HG02798 (cell line): ENCODE measurements around the gene CORO2A.
"Not testable (repeated sequence)": the region's sequence is repeated elsewhere in the genome, so short reads cannot be mapped to it uniquely, and the experiment has no call there.

Experiments used
- ATAC-seq: cut with Tn5 transposase; IDR thresholded peaks from one replicate; pipeline ENCODE4 v1.9.1; 2021; ENCODE audit warnings: mild to moderate bottlenecking; ENCODE audit not compliant: unreplicated experiment, poor library complexity

The CORO2A gene

GRCh38 chr9:98124091-98124490 lies 68.3 kb downstream of the CORO2A start:
- not testable (repeated sequence) for ATAC-seq

- no peak for ATAC-seq
Observed at GRCh38 chr9:98121058-98121457, 71.4 kb downstream of the CORO2A start.

- no peak for ATAC-seq
Observed at GRCh38 chr9:98120476-98120875, 72.0 kb downstream of the CORO2A start.

- ATAC-seq = peak; percentile 65
Observed at GRCh38 chr9:98118640-98119601, 73.5 kb downstream of the CORO2A start, which contains the start of gene TRIM14. Gene TRIM14 (minus strand): TSS chr9:98119222. CDS start chr9:98119188, 34 bp downstream.

- ATAC-seq = peak; percentile 53
Observed at GRCh38 chr9:98117984-98118639, 74.3 kb downstream of the CORO2A start.

GRCh38 chr9:98117097-98117496 lies 75.3 kb downstream of the CORO2A start:
- not testable (repeated sequence) for ATAC-seq

GRCh38 chr9:98109052-98109451 lies 83.4 kb downstream of the CORO2A start:
- no peak for ATAC-seq

GRCh38 chr9:98108531-98109031 lies 83.9 kb downstream of the CORO2A start:
- peak; percentile 77 for ATAC-seq

GRCh38 chr9:98107926-98108325 lies 84.5 kb downstream of the CORO2A start:
- ATAC-seq = peak; percentile 21

- no peak for ATAC-seq
Observed at GRCh38 chr9:98105006-98105405, 87.4 kb downstream of the CORO2A start.

- ATAC-seq = no peak
Observed at GRCh38 chr9:98104445-98104881, 88.0 kb downstream of the CORO2A start.

GRCh38 chr9:98101868-98102273 lies 90.6 kb downstream of the CORO2A start:
- ATAC-seq = peak; percentile 98

- no peak for ATAC-seq
Observed at GRCh38 chr9:98101416-98101815, 91.0 kb downstream of the CORO2A start.

GRCh38 chr9:98100456-98100855 lies 92.0 kb downstream of the CORO2A start:
- no peak for ATAC-seq

- no peak for ATAC-seq
Observed at GRCh38 chr9:98099898-98100297, 92.5 kb downstream of the CORO2A start.

- no peak for ATAC-seq
Observed at GRCh38 chr9:98099346-98099745, 93.1 kb downstream of the CORO2A start.

GRCh38 chr9:98097836-98098235 lies 94.6 kb downstream of the CORO2A start:
- no peak for ATAC-seq

- no peak for ATAC-seq
Observed at GRCh38 chr9:98096091-98096490, 96.3 kb downstream of the CORO2A start.

GRCh38 chr9:98095401-98095800 lies 97.0 kb downstream of the CORO2A start:
- ATAC-seq = no peak

- no peak for ATAC-seq
Observed at GRCh38 chr9:98094851-98095250, 97.6 kb downstream of the CORO2A start.

GRCh38 chr9:98094316-98094715 lies 98.1 kb downstream of the CORO2A start:
- no peak for ATAC-seq
